ENCODE measurements around the gene ZMIZ1. TPM values are rescaled to one million over a fixed set of nuclear protein-coding genes. Genes with fewer than 3 reads are reported as not detected.

Gene ZMIZ1
- total RNA-seq, 1 experiment from 2014 or later: 34.2 TPM

- no peak overlapping the region for H3K4me3 ChIP-seq (ENCODE audit: low read depth in 2 of 2, low read length in 2 of 2)
- no peak for DNase-seq (ENCODE audit: low read depth, low spot score)
- BruUV-seq (replicated peaks): no TSS peak
- in situ Hi-C loops (cut with HindIII; ENCODE audit: low pct_unique_long_range_greater_than_20kb, low sequenced_read_pairs): no loop called here
- peaks cover 48% of the 10 kb centered on the region for H3K4me1 ChIP-seq (ENCODE audit: control insufficient read depth, insufficient read depth, low read length)
- H3K27ac ChIP-seq (ENCODE audit: low read length): no peak overlapping the region
- no peak for TF ChIP-seq TCF7L2 (IDR thresholded peaks at IDR 0.05; ENCODE audit: low read depth, low read length)
- no peak for TF ChIP-seq SIN3A (IDR thresholded peaks at IDR 0.05; ENCODE audit: borderline replicate concordance, insufficient read depth, low read depth, low read length)
- no peak for TF ChIP-seq POLR2AphosphoS5 (IDR thresholded peaks at IDR 0.05; ENCODE audit: low read depth, low read length)
- TF ChIP-seq CTCF (IDR thresholded peaks at IDR 0.05): no peak
- TF ChIP-seq, protein P1, sequence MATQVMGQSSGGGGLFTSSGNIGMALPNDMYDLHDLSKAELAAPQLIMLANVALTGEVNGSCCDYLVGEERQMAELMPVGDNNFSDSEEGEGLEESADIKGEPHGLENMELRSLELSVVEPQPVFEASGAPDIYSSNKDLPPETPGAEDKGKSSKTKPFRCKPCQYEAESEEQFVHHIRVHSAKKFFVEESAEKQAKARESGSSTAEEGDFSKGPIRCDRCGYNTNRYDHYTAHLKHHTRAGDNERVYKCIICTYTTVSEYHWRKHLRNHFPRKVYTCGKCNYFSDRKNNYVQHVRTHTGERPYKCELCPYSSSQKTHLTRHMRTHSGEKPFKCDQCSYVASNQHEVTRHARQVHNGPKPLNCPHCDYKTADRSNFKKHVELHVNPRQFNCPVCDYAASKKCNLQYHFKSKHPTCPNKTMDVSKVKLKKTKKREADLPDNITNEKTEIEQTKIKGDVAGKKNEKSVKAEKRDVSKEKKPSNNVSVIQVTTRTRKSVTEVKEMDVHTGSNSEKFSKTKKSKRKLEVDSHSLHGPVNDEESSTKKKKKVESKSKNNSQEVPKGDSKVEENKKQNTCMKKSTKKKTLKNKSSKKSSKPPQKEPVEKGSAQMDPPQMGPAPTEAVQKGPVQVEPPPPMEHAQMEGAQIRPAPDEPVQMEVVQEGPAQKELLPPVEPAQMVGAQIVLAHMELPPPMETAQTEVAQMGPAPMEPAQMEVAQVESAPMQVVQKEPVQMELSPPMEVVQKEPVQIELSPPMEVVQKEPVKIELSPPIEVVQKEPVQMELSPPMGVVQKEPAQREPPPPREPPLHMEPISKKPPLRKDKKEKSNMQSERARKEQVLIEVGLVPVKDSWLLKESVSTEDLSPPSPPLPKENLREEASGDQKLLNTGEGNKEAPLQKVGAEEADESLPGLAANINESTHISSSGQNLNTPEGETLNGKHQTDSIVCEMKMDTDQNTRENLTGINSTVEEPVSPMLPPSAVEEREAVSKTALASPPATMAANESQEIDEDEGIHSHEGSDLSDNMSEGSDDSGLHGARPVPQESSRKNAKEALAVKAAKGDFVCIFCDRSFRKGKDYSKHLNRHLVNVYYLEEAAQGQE (IDR thresholded peaks at IDR 0.05; ENCODE audit: insufficient read depth in 1 of 2, low read depth in 2 of 2, low read length in 1 of 2): no peak
- POLR2A ChIA-PET: no interaction called here
- CTCF ChIA-PET: interaction anchor here (0.6 kb wide), 1 partner anchor 361 kb away, joined by 5 read pairs; no protein-coding TSS in a partner anchor
- H3K36me3 ChIP-seq (ENCODE audit: control insufficient read depth, insufficient read depth, low read length): no peaks in the 10 kb centered on the region
- no peaks in the 10 kb centered on the region for H3K27me3 ChIP-seq (ENCODE audit: control insufficient read depth, insufficient read depth, low read length)
- no peak for ATAC-seq
- no peaks in the 10 kb centered on the region for H3K9me3 ChIP-seq (ENCODE audit: control insufficient read depth, insufficient read depth, low read depth, low read length)
- intact Hi-C loops (cut with micrococcal nuclease; ENCODE audit: unreplicated experiment): no loop called here
Observed at GRCh38 chr10:79106256-79107050, 37.7 kb downstream of the ZMIZ1 start.

DNA sequence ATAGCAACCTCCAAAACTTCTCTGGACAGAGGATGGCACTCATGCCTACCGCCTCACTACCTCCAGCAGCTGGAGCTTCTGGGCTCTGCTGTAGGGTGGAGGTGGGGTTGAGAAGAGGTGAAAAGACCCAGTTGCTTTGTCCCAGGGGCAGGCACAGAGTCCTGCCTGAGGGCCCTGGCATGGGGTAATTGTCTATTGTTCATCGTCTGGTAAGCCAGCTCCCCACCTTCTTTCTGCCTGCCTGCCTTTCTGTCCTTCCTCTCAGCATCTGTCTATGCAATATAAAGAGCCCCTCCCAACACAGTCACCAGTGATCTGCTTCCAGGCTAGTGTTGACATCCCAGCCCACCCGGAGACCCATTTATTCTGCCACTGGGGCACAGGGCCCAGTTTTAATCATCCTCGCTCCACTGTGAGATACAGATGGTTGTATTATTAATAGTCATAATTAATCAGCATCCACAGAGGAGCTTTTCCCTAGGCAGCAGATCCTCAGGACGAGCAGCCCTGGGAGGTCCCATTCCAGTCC is 39.0 kb downstream of the ZMIZ1 start:
- TF ChIP-seq CTCF (IDR thresholded peaks at IDR 0.05) (no peak), POLR2AphosphoS5 (IDR thresholded peaks at IDR 0.05; ENCODE audit: low read depth, low read length) (no peak), SIN3A (IDR thresholded peaks at IDR 0.05; ENCODE audit: borderline replicate concordance, insufficient read depth, low read depth, low read length) (no peak), TCF7L2 (IDR thresholded peaks at IDR 0.05; ENCODE audit: low read depth, low read length) (no peak)
- TF ChIP-seq, protein P1 (IDR thresholded peaks at IDR 0.05; ENCODE audit: insufficient read depth in 1 of 2, low read depth in 2 of 2, low read length in 1 of 2): no peak
- H3K27ac ChIP-seq (ENCODE audit: low read length): no peak overlapping the region
- no peaks in the 10 kb centered on the region for H3K9me3 ChIP-seq (ENCODE audit: control insufficient read depth, insufficient read depth, low read depth, low read length)
- H3K4me3 ChIP-seq (ENCODE audit: low read depth in 2 of 2, low read length in 2 of 2): no peak overlapping the region
- intact Hi-C loops (cut with micrococcal nuclease; ENCODE audit: unreplicated experiment) (no loop called here), in situ Hi-C loops (cut with HindIII; ENCODE audit: low pct_unique_long_range_greater_than_20kb, low sequenced_read_pairs) (no loop called here)
- H3K36me3 ChIP-seq (ENCODE audit: control insufficient read depth, insufficient read depth, low read length): no peaks in the 10 kb centered on the region
- H3K27me3 ChIP-seq (ENCODE audit: control insufficient read depth, insufficient read depth, low read length): no peaks in the 10 kb centered on the region
- no peak for ATAC-seq
- peaks cover 39% of the 10 kb centered on the region for H3K4me1 ChIP-seq (ENCODE audit: control insufficient read depth, insufficient read depth, low read length)
- BruUV-seq (replicated peaks): no TSS peak
- no peak for DNase-seq (ENCODE audit: low read depth, low spot score)
- CTCF ChIA-PET: no interaction called here
- POLR2A ChIA-PET: no interaction called here
